SH-SY5Y (cell line): Measurements from ENCODE around the gene GRK1.

Source experiments
- GATA2 ChIP-seq: IDR thresholded peaks from 2 replicates; pipeline ENCODE4 v1.6.1; 2011; ENCODE audit warnings: mild to moderate bottlenecking, low read depth, low read length
- GATA3 ChIP-seq: IDR thresholded peaks from 2 replicates; pipeline ENCODE4 v1.6.1; 2011; ENCODE audit warnings: low read depth, mild to moderate bottlenecking, low read length, moderate library complexity

The GRK1 gene

DNA sequence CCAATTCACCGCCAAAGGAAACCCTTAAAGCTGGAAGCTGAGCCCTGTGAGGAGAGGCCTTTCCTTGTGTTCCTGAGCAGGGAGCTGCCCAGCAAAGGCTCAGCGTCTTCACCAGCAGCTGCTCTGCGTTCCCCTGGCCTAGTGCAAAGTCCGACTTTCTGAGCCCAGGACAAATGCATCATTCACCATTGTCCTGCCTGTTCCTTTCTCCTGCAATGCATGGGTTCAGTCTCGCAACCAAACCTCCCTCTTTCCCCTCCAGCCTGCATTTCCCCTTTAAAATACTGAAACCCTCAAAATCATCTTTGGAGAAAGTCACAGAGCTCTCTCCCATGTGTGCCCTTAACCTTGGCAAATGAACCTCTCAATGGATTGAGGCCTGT is 79.1 kb downstream of the GRK1 start:
- TF ChIP-seq GATA2: no peak
- no peak for TF ChIP-seq GATA3

DNA sequence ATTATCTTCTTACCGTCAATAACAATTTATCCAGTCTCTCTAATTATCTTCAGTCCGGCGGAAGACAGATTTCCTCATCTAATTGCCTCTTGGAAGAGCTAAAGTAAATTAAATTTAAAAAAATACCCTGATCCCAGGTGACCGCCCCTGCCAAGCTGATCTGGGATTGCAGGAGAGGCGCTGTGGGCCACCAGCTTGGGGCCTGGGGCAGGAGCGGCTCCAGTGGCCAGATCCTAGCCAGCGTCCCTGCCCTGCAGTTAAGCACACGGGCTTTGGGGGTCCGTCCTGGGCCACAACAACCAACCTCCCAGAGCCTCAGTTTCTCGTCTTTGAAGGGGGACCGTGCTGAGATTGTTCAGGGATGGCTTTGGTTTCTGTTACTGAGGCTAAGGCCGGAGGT is 79.7 kb downstream of the GRK1 start:
- TF ChIP-seq GATA2 (no peak), GATA3 (no peak)

DNA sequence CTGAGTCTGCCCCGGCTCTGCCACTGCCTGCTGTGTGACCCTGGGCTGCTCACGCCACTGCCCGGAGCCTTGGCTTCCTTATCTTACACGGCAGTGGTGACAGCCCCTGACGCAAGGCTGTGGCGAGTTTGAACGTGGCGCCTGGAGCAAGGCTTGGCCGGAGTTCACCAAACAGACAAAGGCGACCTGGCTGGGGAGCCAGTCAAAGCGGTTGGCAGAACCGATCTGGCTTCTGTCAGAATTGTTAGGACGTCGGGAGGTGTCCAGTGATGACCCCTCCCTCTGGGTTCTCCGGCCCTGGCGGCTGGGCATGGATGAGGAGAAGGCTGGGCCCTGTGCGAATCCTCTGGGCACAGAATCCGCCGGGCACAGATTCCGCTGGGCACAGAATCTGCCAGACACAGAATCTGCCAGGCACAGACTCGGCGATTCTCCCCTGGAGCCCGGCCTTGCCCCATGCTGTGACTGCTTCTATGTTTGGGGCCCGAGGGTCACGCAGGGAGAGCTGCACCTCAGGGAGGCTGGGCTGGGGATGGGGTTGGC is 80.3 kb downstream of the GRK1 start:
- TF ChIP-seq GATA3: no peak
- TF ChIP-seq GATA2: no peak

DNA sequence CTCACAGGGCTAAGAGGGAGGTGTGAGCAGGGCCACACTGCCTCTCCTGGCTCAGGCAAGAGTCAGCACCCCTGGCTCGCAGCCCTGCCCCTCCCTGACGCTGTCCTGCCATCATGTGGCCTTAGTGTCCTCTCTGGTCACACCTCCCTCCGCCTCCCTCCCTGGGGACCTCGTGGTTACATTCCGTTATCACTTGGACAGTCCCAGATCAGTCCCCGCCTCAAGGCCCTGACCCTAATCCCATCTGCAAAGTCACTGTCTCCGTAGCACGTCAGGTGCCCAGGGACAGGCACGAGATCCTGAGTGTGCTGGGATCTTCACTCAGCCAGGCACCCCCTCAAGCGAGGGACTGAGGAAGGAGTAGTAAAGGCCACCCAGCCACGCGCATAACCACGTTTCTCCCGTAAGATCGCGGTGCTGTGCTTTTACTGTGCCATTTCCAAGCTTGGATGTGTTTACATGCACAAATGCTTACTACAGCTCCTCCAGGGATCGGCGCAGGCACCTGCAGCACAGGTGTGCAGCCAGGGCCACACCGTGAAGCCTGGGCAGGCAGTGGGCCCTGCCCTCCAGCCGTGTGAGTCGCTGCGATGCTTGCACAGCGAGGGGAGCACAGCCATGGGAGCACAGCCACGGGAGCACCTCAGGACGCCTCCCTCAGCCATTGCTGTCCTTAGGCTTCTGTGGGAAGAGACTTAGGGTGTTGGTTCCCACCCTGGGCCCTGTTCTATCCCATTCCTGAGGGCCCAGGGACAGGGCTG is 81.3 kb downstream of the GRK1 start:
- TF ChIP-seq GATA2 (no peak), GATA3 (no peak)

DNA sequence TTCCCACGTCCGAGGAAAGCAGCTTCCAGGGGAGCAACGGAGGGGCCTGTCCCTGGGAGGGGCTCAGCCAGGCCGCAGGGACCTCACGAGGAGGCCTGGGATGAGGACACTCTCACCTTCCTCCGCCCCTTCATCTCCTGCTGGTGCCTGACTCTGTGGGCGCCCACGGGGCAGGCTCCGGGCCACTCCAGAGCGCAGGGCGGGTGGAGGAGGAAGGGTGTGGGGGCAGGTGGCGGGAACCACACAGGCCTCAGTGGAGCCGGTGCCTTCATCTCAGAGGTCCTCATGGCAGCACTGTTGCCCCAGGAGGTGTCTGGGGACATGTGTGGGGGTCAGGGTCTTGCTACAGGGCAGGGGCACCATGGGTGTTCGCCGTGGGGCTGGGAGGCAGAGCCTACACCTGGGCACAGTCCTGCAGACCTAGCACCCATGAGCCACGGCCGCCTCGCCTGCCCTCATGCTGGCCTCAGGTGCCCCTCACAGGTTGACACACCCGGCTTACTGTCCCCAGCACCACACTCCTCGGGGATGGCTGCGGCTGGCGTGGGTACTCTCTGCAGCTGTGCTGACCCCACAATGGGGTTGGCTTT is 81.9 kb downstream of the GRK1 start:
- TF ChIP-seq GATA3 (no peak), GATA2 (no peak)

DNA sequence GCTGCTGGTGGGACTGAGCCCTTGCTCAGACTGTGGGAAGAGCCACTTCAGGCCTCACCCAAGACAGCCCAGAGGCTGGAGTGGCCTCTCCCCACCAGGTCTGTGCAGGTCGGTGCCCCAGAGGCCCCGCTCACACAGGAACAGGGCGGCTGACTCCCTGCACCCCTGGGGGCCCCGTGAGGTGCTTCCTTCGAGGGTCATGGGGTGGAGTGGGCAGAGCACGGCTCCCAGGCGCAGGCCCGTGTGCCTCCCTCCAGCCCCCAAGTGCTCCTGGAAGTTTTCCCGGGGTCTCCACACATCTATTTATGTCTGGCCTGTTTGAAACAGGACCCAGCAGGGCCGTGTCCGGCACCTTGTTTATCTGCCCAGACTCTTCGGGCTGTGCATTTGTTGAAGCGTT is 82.5 kb downstream of the GRK1 start:
- no peak for TF ChIP-seq GATA3
- no peak for TF ChIP-seq GATA2

DNA sequence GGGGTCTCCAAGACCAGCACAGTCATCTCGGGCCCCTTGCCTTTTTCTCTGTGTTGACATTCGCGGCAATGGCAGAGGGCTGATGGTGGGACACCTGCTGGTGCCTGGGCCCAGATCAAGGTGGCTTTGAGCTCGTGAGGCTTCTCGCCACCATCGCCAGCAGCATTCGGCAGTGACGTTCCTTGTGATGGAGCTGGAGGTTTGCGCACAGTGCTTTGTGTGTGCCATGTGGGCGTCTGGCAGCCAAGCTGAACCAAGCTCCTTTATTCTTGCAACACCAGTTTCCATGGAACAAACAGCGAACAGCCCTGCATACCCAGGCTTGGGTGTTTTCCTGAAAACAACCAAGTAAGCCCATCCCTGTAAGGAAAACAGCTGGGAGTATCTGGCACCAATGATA is 82.9 kb downstream of the GRK1 start:
- TF ChIP-seq GATA2 (no peak), GATA3 (no peak)

DNA sequence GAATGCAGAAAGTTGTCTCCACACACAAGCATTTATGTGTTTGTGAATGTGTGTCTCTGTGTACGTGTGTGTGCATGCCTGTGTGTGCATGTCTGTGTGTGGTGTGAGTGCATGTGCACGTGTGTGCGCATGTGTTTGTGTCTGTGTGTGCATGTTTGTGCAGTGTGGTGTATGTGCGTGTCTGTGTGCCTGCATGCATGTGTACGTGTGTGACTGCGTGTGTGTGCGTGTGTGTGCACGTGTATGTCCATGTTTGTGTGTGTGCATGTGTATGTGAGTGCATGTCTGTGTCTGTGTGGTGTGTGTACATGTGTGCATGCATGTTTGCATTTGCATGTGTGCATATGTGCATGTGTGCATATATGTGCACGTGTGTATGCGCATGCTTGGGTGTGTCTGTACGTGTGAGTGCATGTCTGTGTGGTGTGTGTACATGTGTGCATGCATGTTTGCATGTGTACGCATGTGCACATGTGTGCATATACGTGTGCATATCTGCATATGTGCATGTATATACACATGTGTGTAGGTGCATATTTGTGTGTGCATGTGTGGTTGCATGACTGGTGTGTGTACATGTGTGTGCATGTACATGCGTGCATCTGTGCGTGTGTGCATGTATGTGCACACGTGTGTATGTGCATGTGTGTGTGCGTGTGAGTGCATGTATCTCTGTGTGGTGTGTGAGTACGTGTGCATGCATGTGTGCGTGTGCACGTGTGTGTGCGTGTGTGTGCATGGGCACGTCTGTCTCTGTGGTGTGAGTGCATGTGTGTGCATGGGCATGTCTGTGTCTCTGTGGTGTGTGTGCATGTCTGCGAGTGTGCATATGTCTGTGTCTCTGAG is 83.8 kb downstream of the GRK1 start:
- no peak for TF ChIP-seq GATA2
- no peak for TF ChIP-seq GATA3

DNA sequence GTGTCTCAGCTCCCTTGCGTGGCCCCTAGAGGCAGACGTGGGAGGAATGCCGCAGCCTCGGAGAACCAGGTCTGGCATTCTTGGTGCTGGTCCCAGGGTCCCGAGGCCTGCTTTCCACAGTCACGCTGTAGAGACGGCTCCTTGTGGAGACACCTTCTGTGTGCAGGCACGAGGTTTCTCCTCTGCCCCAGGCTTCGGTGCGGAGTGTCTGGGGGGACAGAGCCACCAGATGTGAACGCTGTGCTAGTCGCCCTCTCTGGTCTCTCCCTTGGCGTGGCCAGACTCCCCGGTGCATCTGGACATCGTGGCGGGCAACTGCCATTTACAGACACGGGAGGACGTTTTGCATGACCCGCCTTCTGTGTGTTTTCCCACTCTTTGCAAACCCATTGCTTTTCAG is 84.5 kb downstream of the GRK1 start:
- TF ChIP-seq GATA2: no peak
- no peak for TF ChIP-seq GATA3

DNA sequence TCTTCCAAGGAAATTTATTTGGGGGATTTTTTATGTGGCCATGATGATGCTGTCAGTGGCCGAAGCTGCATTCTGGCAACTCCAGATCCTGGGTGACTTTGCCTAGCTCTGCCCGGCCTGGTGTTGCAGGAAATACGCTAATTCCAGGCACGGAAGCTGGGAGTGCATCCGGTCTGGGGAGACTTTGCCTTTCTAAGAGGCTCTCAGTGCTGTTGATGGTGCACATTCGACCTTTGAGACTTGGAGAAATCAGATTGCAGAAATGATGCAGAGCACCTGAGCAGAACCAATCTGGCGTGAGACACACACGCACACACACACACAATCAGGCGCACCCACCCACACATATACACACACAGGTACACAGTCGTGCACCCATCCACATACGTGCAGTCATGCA is 86.2 kb downstream of the GRK1 start:
- no peak for TF ChIP-seq GATA2
- no peak for TF ChIP-seq GATA3

DNA sequence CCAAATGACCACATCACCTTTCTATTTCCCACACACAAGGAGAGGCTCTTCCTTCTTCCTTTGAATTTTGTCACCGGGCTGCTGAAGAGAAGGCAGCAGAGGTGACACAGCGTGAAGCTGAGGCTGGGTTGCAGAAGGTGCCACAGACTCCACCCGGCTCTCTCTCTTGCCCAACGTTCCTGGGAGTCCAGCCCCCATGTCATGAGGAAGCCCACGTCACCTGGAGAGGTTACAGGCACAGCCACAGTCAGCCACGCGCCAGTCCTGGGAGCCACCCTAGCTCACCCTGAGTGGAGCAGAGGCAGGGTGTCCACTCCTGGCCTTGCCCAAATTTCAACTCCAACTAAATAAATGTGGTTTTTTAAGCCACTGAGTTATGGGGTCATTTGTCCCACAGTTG is 87.2 kb downstream of the GRK1 start:
- no peak for TF ChIP-seq GATA3
- no peak for TF ChIP-seq GATA2

DNA sequence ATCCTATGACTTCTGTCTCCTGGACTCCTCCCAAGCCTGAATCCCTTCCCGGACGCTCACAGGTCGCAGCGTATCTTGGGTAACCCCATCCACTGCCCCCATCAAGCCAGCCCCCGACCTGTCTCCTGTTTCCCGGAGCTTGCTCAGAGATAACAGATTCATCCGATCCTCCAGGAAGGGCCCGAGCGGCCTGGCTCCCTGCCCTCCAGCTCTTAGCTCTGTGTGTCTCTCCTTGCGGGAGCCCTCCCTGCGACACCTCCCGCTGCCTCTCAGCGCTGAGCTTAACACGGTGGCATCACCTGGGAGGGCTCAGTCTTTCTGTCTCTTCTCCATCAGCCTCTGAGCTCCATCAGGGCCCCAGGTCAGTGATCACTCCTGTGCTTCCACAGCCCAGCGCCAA is 87.7 kb downstream of the GRK1 start:
- TF ChIP-seq GATA3 (no peak), GATA2 (no peak)

DNA sequence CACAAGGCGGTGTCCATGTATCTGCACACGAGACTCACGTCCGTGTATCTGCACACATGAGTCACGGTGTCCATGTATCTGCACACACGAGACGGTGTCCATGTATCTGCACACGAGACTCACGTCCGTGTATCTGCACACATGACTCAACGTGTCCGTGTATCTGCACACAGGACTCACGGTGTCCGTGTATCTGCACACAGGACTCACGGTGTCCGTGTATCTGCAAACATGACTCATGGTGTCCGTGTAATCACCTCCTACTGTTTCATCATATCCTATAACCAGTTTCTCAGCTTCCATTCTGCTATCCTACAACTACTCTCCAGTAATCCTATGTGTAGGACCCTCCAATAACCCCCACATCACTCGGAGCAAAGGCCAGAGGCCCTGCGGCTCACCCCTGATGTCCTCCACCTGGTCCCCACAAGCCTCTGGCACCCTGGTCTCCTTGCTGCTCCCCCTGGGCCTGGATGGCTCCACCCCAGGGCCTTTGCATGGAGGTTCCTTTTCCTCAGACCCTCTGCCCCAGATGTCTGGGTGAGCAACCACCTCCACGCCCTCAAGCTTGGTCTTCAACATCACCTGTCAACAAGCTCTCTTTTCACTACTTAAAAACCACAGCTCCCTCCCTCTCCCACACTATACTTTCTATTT is 89.5 kb downstream of the GRK1 start:
- TF ChIP-seq GATA2: no peak
- TF ChIP-seq GATA3: no peak

DNA sequence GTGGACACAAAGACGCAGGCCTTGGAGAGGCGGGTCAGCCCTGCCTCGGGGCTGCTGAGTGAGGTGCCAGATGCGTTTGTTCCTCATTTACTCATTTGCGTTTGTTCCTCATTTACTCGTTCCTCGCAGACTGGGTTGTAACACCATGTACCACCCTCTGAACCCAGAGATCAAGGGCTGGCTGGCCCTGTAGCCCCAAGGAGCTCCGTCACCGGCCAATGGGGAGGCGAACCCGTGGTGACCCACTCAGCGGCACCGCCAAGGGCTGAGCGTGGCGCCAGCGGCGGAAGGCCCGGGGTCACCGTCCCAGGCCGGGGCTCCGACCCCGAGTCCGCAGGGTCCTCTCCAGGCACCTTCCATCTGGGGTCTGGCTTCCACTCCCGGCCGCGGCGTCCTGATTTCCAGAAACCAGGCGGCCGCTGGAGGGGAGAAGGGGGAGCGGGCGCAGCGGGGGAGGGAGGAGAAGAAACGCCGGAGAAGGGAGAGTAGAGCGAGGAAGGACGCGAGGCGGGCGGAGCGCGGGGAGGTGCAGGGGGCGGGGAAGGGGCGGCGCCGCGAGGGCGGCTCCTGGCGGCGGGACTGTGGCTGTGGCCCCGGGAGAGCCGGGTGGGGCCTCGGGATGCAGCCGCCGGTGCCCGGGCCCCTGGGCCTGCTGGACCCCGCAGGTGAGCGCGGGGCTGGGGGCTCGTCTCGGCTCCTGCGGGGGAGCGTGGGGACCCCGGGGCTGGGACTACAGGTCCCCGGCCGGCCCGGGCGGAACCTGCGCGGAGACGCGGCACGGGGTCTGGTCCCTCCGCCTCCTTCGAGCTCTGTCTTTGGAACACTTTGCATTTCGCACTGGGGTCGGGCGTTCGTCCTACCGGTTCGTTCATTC is 91.9 kb downstream of the GRK1 start, which contains the start of gene TMEM255B:
TSS of gene TMEM255B (plus strand) at position 576 of the 874 bp plus-strand sequence. CDS start at position 620, 44 bp downstream.
- TF ChIP-seq GATA3 (no peak), GATA2 (no peak)
